ENCODE results near the gene CD86. TPM values are rescaled to one million over a fixed set of nuclear protein-coding genes. Genes with fewer than 3 reads are reported as not detected.
"Not testable (repeated sequence)": the region's sequence is repeated elsewhere in the genome, so short reads cannot be mapped to it uniquely, and the experiment has no call there.

The CD86 gene
- total RNA-seq, 1 experiment from 2014 or later = not detected

DNA sequence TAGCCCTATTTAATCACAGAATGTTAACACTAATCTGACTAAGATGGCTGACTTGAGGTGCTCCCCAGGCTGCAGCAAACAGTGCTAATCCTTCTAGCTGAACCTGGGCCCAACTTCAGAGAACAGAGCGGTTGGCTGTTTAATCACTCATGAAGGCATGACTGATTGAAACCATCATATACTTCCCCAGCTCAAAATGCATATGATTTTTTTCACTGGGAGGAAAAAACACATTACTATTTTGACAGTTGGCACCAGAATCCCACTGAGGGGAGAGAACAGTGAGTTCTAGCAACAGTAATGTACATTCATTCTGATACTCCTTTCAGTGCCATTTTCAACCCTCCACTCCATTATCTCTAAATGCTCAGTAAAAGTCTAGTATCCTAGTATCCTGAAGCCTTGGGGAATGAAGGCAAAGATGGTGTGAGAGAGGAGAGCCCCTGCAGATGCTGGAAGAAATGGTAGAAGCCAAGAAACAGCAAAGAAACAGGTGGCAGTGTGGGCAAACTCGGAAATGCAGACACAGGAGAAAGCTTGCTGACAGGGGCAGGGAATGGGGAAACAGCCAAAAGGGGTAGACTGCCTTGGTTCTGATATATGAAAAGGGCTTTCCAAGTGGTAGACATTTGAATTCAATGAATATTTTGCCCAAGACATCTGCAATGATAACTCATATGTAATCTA, 93.9 kb downstream of the CD86 start:
- POLR2A ChIA-PET = no interaction called here
- BruUV-seq (replicated peaks) = no TSS peak
- Histone ChIP-seq H3K27me3 (ENCODE audit: control insufficient read depth, insufficient read depth, low read length) (no peaks in the 10 kb centered on the region), H3K4me1 (ENCODE audit: control insufficient read depth, insufficient read depth, low read length) (no peaks in the 10 kb centered on the region), H3K4me3 (ENCODE audit: low read depth in 2 of 2, low read length in 2 of 2) (no peak overlapping the region), H3K9me3 (ENCODE audit: control insufficient read depth, insufficient read depth, low read depth, low read length) (no peaks in the 10 kb centered on the region; the same call in 1 of the 2 replicates), H3K27ac (ENCODE audit: low read length) (no peak overlapping the region), H3K36me3 (ENCODE audit: control insufficient read depth, insufficient read depth, low read length) (no peaks in the 10 kb centered on the region)
- in situ Hi-C loops (cut with HindIII; ENCODE audit: low pct_unique_long_range_greater_than_20kb, low sequenced_read_pairs) (no loop called here), intact Hi-C loops (cut with micrococcal nuclease; ENCODE audit: unreplicated experiment) (no loop called here)
- TF ChIP-seq, protein P1, sequence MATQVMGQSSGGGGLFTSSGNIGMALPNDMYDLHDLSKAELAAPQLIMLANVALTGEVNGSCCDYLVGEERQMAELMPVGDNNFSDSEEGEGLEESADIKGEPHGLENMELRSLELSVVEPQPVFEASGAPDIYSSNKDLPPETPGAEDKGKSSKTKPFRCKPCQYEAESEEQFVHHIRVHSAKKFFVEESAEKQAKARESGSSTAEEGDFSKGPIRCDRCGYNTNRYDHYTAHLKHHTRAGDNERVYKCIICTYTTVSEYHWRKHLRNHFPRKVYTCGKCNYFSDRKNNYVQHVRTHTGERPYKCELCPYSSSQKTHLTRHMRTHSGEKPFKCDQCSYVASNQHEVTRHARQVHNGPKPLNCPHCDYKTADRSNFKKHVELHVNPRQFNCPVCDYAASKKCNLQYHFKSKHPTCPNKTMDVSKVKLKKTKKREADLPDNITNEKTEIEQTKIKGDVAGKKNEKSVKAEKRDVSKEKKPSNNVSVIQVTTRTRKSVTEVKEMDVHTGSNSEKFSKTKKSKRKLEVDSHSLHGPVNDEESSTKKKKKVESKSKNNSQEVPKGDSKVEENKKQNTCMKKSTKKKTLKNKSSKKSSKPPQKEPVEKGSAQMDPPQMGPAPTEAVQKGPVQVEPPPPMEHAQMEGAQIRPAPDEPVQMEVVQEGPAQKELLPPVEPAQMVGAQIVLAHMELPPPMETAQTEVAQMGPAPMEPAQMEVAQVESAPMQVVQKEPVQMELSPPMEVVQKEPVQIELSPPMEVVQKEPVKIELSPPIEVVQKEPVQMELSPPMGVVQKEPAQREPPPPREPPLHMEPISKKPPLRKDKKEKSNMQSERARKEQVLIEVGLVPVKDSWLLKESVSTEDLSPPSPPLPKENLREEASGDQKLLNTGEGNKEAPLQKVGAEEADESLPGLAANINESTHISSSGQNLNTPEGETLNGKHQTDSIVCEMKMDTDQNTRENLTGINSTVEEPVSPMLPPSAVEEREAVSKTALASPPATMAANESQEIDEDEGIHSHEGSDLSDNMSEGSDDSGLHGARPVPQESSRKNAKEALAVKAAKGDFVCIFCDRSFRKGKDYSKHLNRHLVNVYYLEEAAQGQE (IDR thresholded peaks at IDR 0.05; ENCODE audit: insufficient read depth in 1 of 2, low read depth in 2 of 2, low read length in 1 of 2) = no peak
- TF ChIP-seq TCF7L2 (IDR thresholded peaks at IDR 0.05; ENCODE audit: low read depth, low read length) = no peak
- no peak for TF ChIP-seq SIN3A (IDR thresholded peaks at IDR 0.05; ENCODE audit: borderline replicate concordance, insufficient read depth, low read depth, low read length)
- no peak for TF ChIP-seq POLR2AphosphoS5 (IDR thresholded peaks at IDR 0.05; ENCODE audit: low read depth, low read length)
- TF ChIP-seq, protein P2, sequence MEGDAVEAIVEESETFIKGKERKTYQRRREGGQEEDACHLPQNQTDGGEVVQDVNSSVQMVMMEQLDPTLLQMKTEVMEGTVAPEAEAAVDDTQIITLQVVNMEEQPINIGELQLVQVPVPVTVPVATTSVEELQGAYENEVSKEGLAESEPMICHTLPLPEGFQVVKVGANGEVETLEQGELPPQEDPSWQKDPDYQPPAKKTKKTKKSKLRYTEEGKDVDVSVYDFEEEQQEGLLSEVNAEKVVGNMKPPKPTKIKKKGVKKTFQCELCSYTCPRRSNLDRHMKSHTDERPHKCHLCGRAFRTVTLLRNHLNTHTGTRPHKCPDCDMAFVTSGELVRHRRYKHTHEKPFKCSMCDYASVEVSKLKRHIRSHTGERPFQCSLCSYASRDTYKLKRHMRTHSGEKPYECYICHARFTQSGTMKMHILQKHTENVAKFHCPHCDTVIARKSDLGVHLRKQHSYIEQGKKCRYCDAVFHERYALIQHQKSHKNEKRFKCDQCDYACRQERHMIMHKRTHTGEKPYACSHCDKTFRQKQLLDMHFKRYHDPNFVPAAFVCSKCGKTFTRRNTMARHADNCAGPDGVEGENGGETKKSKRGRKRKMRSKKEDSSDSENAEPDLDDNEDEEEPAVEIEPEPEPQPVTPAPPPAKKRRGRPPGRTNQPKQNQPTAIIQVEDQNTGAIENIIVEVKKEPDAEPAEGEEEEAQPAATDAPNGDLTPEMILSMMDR (IDR thresholded peaks at IDR 0.05) = no peak
- DNase-seq (ENCODE audit: low read depth, low spot score) (no peak), ATAC-seq (no peak)
- CTCF ChIA-PET = no interaction called here

DNA sequence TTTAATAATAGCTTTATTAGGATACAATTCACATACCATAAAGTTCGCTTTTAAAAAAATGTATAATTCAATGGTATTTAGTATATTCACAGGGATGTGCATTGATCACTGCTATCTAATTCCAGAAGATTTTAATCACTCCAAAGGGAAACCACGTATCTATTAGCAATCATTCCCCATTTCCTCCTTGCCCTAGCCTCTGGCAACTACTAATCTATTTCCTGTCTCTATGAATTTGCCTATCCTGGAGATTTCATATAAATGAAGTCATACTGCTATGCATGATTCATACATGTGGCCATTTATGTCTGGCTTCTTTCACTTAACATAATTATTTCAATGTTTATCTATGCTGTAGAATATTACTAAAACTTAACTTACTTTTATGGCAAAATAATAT, 96.3 kb downstream of the CD86 start:
- no peaks in the 10 kb centered on the region for H3K27me3 ChIP-seq (ENCODE audit: control insufficient read depth, insufficient read depth, low read length)
- TF ChIP-seq SIN3A (IDR thresholded peaks at IDR 0.05; ENCODE audit: borderline replicate concordance, insufficient read depth, low read depth, low read length) = no peak
- TF ChIP-seq TCF7L2 (IDR thresholded peaks at IDR 0.05; ENCODE audit: low read depth, low read length) = no peak
- TF ChIP-seq, protein P2 (IDR thresholded peaks at IDR 0.05) = no peak
- TF ChIP-seq, protein P1 (IDR thresholded peaks at IDR 0.05; ENCODE audit: insufficient read depth in 1 of 2, low read depth in 2 of 2, low read length in 1 of 2) = no peak
- no peak for TF ChIP-seq POLR2AphosphoS5 (IDR thresholded peaks at IDR 0.05; ENCODE audit: low read depth, low read length)
- no peak for ATAC-seq
- no peak overlapping the region for H3K4me3 ChIP-seq (ENCODE audit: low read depth in 2 of 2, low read length in 2 of 2)
- ChIA-PET CTCF (no interaction called here), POLR2A (no interaction called here)
- BruUV-seq (replicated peaks) = no TSS peak
- no peaks in the 10 kb centered on the region for H3K4me1 ChIP-seq (ENCODE audit: control insufficient read depth, insufficient read depth, low read length)
- no peak overlapping the region for H3K27ac ChIP-seq (ENCODE audit: low read length)
- H3K36me3 ChIP-seq (ENCODE audit: control insufficient read depth, insufficient read depth, low read length) = no peaks in the 10 kb centered on the region
- H3K9me3 ChIP-seq (ENCODE audit: control insufficient read depth, insufficient read depth, low read depth, low read length) = peaks cover 3% of the 10 kb centered on the region; the same call in 1 of the 2 replicates
- no peak for DNase-seq (ENCODE audit: low read depth, low spot score)
- intact Hi-C loops (cut with micrococcal nuclease; ENCODE audit: unreplicated experiment) = no loop called here
- in situ Hi-C loops (cut with HindIII; ENCODE audit: low pct_unique_long_range_greater_than_20kb, low sequenced_read_pairs) = no loop called here

DNA sequence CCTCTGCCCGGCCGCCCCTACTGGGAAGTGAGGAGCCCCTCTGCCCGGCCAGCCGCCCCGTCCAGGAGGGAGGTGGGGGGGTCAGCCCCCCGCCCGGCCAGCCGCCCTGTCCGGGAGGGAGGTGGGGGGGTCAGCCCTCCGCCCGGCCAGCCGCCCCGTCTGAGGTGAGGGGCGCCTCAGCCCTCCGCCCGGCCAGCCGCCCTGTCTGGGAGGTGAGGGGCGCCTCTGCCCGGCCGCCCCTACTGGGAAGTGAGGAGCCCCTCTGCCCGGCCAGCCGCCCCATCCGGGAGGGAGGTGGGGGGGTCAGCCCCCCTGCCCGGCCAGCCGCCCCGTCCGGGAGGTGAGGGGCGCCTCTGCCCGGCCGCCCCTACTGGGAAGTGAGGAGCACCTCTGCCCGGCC, 109.8 kb downstream of the CD86 start:
- CTCF ChIA-PET; in situ Hi-C loops (cut with HindIII; ENCODE audit: low pct_unique_long_range_greater_than_20kb, low sequenced_read_pairs); BruUV-seq (replicated peaks): not testable (repeated sequence)

More for the DNA sequence above, 109.8 kb downstream of the CD86 start:
- H3K9me3 ChIP-seq (ENCODE audit: control insufficient read depth, insufficient read depth, low read depth, low read length); H3K27me3 ChIP-seq (ENCODE audit: control insufficient read depth, insufficient read depth, low read length); H3K36me3 ChIP-seq (ENCODE audit: control insufficient read depth, insufficient read depth, low read length); H3K4me3 ChIP-seq (ENCODE audit: low read depth in 2 of 2, low read length in 2 of 2); DNase-seq (ENCODE audit: low read depth, low spot score); POLR2A ChIA-PET; intact Hi-C loops (cut with micrococcal nuclease; ENCODE audit: unreplicated experiment); H3K4me1 ChIP-seq (ENCODE audit: control insufficient read depth, insufficient read depth, low read length); H3K27ac ChIP-seq (ENCODE audit: low read length); ATAC-seq: not testable (repeated sequence)
